ENCODE data around the gene HHATL. TPM values are rescaled to one million over a fixed set of nuclear protein-coding genes. Genes with fewer than 3 reads are reported as not detected.
A peak's percentile ranks its signal among the peaks of the same experiment; 100 is the strongest.

Gene HHATL
- total RNA-seq, 1 donor from 2014 or later = 23.0 TPM

GRCh38 chr3:42706721-42707619, 4.4 kb upstream of the HHATL start:
- H3K36me3 ChIP-seq (ENCODE audit: control insufficient read depth in 3 of 3, insufficient read depth in 3 of 3, low read length in 3 of 3) = no peaks in the 10 kb centered on the region
- peaks cover 38 to 51% (median 44%) of the 10 kb centered on the region in 3 donors for H3K4me1 ChIP-seq (ENCODE audit: control insufficient read depth in 3 of 3, insufficient read depth in 3 of 3, low read length in 3 of 3)
- peak overlapping the region in 2 of 3 donors; percentile 42 to 45 for H3K9ac ChIP-seq (ENCODE audit: low read depth in 1 of 3, low read length in 3 of 3)
- no peaks in the 10 kb centered on the region for H3K9me3 ChIP-seq (ENCODE audit: control insufficient read depth in 3 of 3, low read length in 3 of 3)
- H3K27me3 ChIP-seq (ENCODE audit: control insufficient read depth in 3 of 3, insufficient read depth in 3 of 3, low read length in 3 of 3) = peaks cover 0 to 3% (median 0%) of the 10 kb centered on the region in 3 donors
- peak overlapping the region; percentile 100 for H3K27ac ChIP-seq (ENCODE audit: low read depth, low read length)
- no peak overlapping the region for H3K4me3 ChIP-seq (ENCODE audit: low read length in 3 of 3)

- peaks cover 0 to 4% (median 0%) of the 10 kb centered on the region in 3 donors for H3K36me3 ChIP-seq (ENCODE audit: control insufficient read depth in 3 of 3, insufficient read depth in 3 of 3, low read length in 3 of 3)
- peaks cover 38 to 48% (median 45%) of the 10 kb centered on the region in 3 donors for H3K4me1 ChIP-seq (ENCODE audit: control insufficient read depth in 3 of 3, insufficient read depth in 3 of 3, low read length in 3 of 3)
- peaks cover 0 to 3% (median 0%) of the 10 kb centered on the region in 3 donors for H3K27me3 ChIP-seq (ENCODE audit: control insufficient read depth in 3 of 3, insufficient read depth in 3 of 3, low read length in 3 of 3)
- H3K4me3 ChIP-seq (ENCODE audit: low read length in 3 of 3) = no peak overlapping the region
- H3K9me3 ChIP-seq (ENCODE audit: control insufficient read depth in 3 of 3, low read length in 3 of 3) = no peaks in the 10 kb centered on the region
- peak overlapping the region; percentile 100 for H3K27ac ChIP-seq (ENCODE audit: low read depth, low read length)
- H3K9ac ChIP-seq (ENCODE audit: low read depth in 1 of 3, low read length in 3 of 3) = peak overlapping the region; percentile 15 to 85 (median 42)
These were observed 3.5 kb upstream of the HHATL start for GRCh38 chr3:42705962-42706585.

DNA sequence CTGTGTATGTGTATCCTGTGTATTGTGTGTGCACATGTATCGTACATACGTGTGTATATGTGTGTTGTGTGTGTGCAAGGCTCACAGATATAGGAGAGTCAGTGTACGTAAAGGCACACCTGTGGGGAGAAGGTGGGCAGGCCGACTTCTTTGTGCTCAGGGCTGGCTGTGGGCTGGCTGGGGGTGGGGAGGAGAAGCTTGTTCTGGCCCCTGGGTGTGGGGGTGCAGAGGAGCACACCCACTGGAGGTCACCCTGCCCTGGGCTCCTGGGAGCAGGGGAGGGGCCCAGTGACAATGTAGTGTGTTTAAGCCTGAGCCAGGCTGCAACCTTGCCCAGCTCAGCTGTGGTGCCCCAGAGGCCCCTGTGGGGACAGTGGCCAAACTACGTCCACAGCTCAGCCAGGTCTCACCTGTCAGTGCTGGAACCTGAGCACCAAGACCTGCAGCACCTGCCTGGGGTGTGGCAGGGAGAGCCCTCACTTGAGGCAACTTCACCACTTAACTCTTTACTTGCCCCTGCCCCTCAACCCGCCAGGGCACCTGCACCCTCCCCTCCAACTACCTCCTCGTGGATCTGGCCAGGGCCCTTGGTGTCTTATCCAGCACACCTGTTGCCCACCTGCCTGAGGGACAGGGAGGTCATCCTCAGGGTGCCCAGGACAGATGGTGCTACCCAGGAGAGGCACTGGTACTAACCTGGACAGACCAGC, 2.6 kb upstream of the HHATL start:
- H3K27ac ChIP-seq (ENCODE audit: low read depth, low read length) = peak overlapping the region; percentile 100
- peaks cover 43 to 54% (median 44%) of the 10 kb centered on the region in 3 donors for H3K4me1 ChIP-seq (ENCODE audit: control insufficient read depth in 3 of 3, insufficient read depth in 3 of 3, low read length in 3 of 3)
- peak overlapping the region; percentile 27 to 85 (median 29) for H3K9ac ChIP-seq (ENCODE audit: low read depth in 1 of 3, low read length in 3 of 3)
- H3K27me3 ChIP-seq (ENCODE audit: control insufficient read depth in 3 of 3, insufficient read depth in 3 of 3, low read length in 3 of 3) = peaks cover 0 to 3% (median 0%) of the 10 kb centered on the region in 3 donors
- no peak overlapping the region for H3K4me3 ChIP-seq (ENCODE audit: low read length in 3 of 3)
- no peaks in the 10 kb centered on the region for H3K9me3 ChIP-seq (ENCODE audit: control insufficient read depth in 3 of 3, low read length in 3 of 3)
- peaks cover 0 to 6% (median 0%) of the 10 kb centered on the region in 3 donors for H3K36me3 ChIP-seq (ENCODE audit: control insufficient read depth in 3 of 3, insufficient read depth in 3 of 3, low read length in 3 of 3)

DNA sequence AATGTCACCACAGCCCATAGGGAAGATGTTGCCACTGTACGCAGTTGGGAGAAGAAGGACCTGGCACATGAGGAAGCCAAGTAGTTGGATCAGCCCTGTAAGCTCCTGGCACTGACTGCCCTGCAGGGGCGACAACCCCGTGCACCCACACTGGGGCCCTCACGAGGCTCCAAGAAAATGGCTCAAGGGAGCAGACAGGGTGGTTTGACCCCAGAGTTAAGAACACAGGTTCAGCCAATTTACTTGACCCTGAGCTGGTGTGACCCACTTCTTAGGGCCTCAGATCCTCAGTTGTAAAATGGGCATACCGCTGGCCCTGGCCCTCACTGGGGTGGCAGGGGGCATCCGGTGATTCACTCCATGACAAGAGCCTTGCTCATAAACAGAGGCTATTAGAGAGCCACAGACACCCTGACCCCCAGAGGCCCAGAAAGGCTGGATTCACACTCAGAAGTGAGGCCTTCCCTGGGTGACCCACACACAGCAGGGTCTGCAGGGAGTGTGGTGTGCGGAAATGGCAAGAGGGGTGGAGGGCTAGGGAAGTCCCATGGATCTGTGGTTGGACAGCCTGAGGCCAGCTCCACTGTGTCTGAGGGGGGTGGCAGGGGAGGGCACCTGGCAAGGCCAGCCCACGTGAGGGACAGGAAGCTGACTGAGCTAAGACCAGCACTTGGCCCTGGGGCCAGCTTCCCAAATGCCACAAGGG, 1.7 kb upstream of the HHATL start:
- Histone ChIP-seq H3K4me1 (ENCODE audit: control insufficient read depth in 3 of 3, insufficient read depth in 3 of 3, low read length in 3 of 3) (peaks cover 52 to 63% (median 53%) of the 10 kb centered on the region in 3 donors), H3K4me3 (ENCODE audit: low read length in 3 of 3) (no peak overlapping the region), H3K27ac (ENCODE audit: low read depth, low read length) (peak overlapping the region; percentile 100), H3K9ac (ENCODE audit: low read depth in 1 of 3, low read length in 3 of 3) (peak overlapping the region; percentile 27 to 85 (median 46)), H3K36me3 (ENCODE audit: control insufficient read depth in 3 of 3, insufficient read depth in 3 of 3, low read length in 3 of 3) (peaks cover 0 to 6% (median 2%) of the 10 kb centered on the region in 3 donors), H3K9me3 (ENCODE audit: control insufficient read depth in 3 of 3, low read length in 3 of 3) (no peaks in the 10 kb centered on the region), H3K27me3 (ENCODE audit: control insufficient read depth in 3 of 3, insufficient read depth in 3 of 3, low read length in 3 of 3) (peaks cover 0 to 3% (median 0%) of the 10 kb centered on the region in 3 donors)

- peaks cover 56 to 69% (median 59%) of the 10 kb centered on the region in 3 donors for H3K4me1 ChIP-seq (ENCODE audit: control insufficient read depth in 3 of 3, insufficient read depth in 3 of 3, low read length in 3 of 3)
- peak overlapping the region; percentile 100 for H3K27ac ChIP-seq (ENCODE audit: low read depth, low read length)
- H3K9ac ChIP-seq (ENCODE audit: low read depth in 1 of 3, low read length in 3 of 3) = peak overlapping the region; percentile 53 to 85 (median 69)
These were observed 1.1 kb upstream of the HHATL start for GRCh38 chr3:42703695-42704025.

DNA sequence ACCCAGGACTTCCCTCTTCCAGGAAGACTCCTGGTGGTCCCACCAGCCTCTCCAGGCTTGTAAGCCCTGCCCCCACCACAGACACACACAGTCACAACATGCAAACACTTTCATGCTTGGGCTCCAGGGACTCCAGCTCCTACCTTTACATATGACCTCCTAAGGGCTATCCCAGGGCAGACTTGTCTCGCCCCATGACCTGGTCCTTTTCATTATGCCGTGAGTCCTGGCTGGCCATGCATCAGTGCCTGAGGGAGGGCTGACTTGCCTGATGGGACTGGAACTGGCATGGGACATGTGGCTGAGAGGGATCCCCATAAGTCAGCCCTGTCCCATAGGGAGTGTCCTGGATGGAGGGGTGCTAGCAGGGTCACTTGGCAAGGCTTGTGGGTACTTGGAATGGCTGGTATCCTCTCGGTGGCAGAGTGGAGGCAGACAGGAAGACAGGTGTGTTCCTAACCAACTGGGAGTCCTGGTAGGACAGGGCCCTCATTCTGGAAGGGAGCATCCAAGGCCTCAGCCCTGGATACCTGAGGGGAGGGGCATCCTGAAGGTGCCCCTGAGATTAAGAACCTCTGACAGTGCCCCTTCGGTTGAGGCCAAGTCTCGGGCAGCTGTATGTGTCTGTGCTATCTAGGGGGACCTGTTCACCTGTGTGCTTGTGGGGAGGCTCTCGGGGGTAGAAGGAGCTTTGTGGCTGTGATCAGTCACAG, 540 bp upstream of the HHATL start:
- Histone ChIP-seq H3K36me3 (ENCODE audit: control insufficient read depth in 3 of 3, insufficient read depth in 3 of 3, low read length in 3 of 3) (peaks cover 8 to 14% (median 9%) of the 10 kb centered on the region in 3 donors), H3K4me1 (ENCODE audit: control insufficient read depth in 3 of 3, insufficient read depth in 3 of 3, low read length in 3 of 3) (peaks cover 62 to 74% (median 64%) of the 10 kb centered on the region in 3 donors), H3K9me3 (ENCODE audit: control insufficient read depth in 3 of 3, low read length in 3 of 3) (no peaks in the 10 kb centered on the region), H3K9ac (ENCODE audit: low read depth in 1 of 3, low read length in 3 of 3) (peak overlapping the region; percentile 25 to 85 (median 69)), H3K27ac (ENCODE audit: low read depth, low read length) (peak overlapping the region; percentile 100), H3K27me3 (ENCODE audit: control insufficient read depth in 3 of 3, insufficient read depth in 3 of 3, low read length in 3 of 3) (peaks cover 0 to 3% (median 0%) of the 10 kb centered on the region in 3 donors), H3K4me3 (ENCODE audit: low read length in 3 of 3) (peak overlapping the region; percentile 4 to 67 (median 56))

More at GRCh38 chr3:42703695-42704025, 1.1 kb upstream of the HHATL start:
- H3K9me3 ChIP-seq (ENCODE audit: control insufficient read depth in 3 of 3, low read length in 3 of 3) = no peaks in the 10 kb centered on the region
- peaks cover 4 to 9% (median 6%) of the 10 kb centered on the region in 3 donors for H3K36me3 ChIP-seq (ENCODE audit: control insufficient read depth in 3 of 3, insufficient read depth in 3 of 3, low read length in 3 of 3)
- peak overlapping the region in 1 of 3 donors; percentile 29 for H3K4me3 ChIP-seq (ENCODE audit: low read length in 3 of 3)
- peaks cover 0 to 3% (median 0%) of the 10 kb centered on the region in 3 donors for H3K27me3 ChIP-seq (ENCODE audit: control insufficient read depth in 3 of 3, insufficient read depth in 3 of 3, low read length in 3 of 3)

GRCh38 chr3:42701371-42702065, 1.1 kb downstream of the HHATL start:
- H3K27me3 ChIP-seq (ENCODE audit: control insufficient read depth in 3 of 3, insufficient read depth in 3 of 3, low read length in 3 of 3) = no peaks in the 10 kb centered on the region
- H3K36me3 ChIP-seq (ENCODE audit: control insufficient read depth in 3 of 3, insufficient read depth in 3 of 3, low read length in 3 of 3) = peaks cover 14 to 23% (median 16%) of the 10 kb centered on the region in 3 donors
- no peaks in the 10 kb centered on the region for H3K9me3 ChIP-seq (ENCODE audit: control insufficient read depth in 3 of 3, low read length in 3 of 3)
- peak overlapping the region; percentile 100 for H3K27ac ChIP-seq (ENCODE audit: low read depth, low read length)
- peaks cover 70 to 85% (median 76%) of the 10 kb centered on the region in 3 donors for H3K4me1 ChIP-seq (ENCODE audit: control insufficient read depth in 3 of 3, insufficient read depth in 3 of 3, low read length in 3 of 3)
- H3K4me3 ChIP-seq (ENCODE audit: low read length in 3 of 3) = peak overlapping the region; percentile 80 to 88 (median 85)
- H3K9ac ChIP-seq (ENCODE audit: low read depth in 1 of 3, low read length in 3 of 3) = peak overlapping the region; percentile 98 to 100 (median 99)

GRCh38 chr3:42700366-42701288, 2.0 kb downstream of the HHATL start:
- Histone ChIP-seq H3K4me3 (ENCODE audit: low read length in 3 of 3) (peak overlapping the region; percentile 80 to 88 (median 85)), H3K36me3 (ENCODE audit: control insufficient read depth in 3 of 3, insufficient read depth in 3 of 3, low read length in 3 of 3) (peaks cover 19 to 28% (median 22%) of the 10 kb centered on the region in 3 donors), H3K27ac (ENCODE audit: low read depth, low read length) (peak overlapping the region; percentile 100), H3K9me3 (ENCODE audit: control insufficient read depth in 3 of 3, low read length in 3 of 3) (no peaks in the 10 kb centered on the region), H3K4me1 (ENCODE audit: control insufficient read depth in 3 of 3, insufficient read depth in 3 of 3, low read length in 3 of 3) (peaks cover 65 to 85% (median 75%) of the 10 kb centered on the region in 3 donors), H3K27me3 (ENCODE audit: control insufficient read depth in 3 of 3, insufficient read depth in 3 of 3, low read length in 3 of 3) (no peaks in the 10 kb centered on the region), H3K9ac (ENCODE audit: low read depth in 1 of 3, low read length in 3 of 3) (peak overlapping the region; percentile 88 to 100 (median 98))

Data from skeletal muscle tissue (tissue), 4 donors.